NCI-H1417 treated with DMSO at 0.1 percent for 48 hours (cell line): ENCODE measurements around the gene METTL5.
"Not testable (repeated sequence)": the region's sequence is repeated elsewhere in the genome, so short reads cannot be mapped to it uniquely, and the experiment has no call there.

Experiments used
- DNase-seq: peaks from one replicate; lab custom pipeline; 2025; lab: John Stamatoyannopoulos, UW

The METTL5 gene

GRCh38 chr2:169828141-169828811, 3.6 kb upstream of the METTL5 start:
- DNase-seq: no peak

- no peak for DNase-seq
These were observed 2.8 kb upstream of the METTL5 start, which contains the start of gene UBR3 for GRCh38 chr2:169827272-169828140. TSS of gene UBR3 (plus strand) at chr2:169827454. CDS start at chr2:169827508, 54 bp downstream.

- DNase-seq: no peak
These were observed 721 bp downstream of the METTL5 start for GRCh38 chr2:169823996-169824372.

GRCh38 chr2:169822785-169823392, 1.8 kb downstream of the METTL5 start:
- no peak for DNase-seq

GRCh38 chr2:169822036-169822435, 2.7 kb downstream of the METTL5 start:
- DNase-seq: no peak

GRCh38 chr2:169820101-169820500, 4.6 kb downstream of the METTL5 start:
- not testable (repeated sequence) for DNase-seq

- no peak for DNase-seq
These were observed 5.6 kb downstream of the METTL5 start for GRCh38 chr2:169819106-169819505.

GRCh38 chr2:169818241-169818640, 6.5 kb downstream of the METTL5 start:
- no peak for DNase-seq

GRCh38 chr2:169817369-169817768, 7.3 kb downstream of the METTL5 start:
- not testable (repeated sequence) for DNase-seq

- DNase-seq: not testable (repeated sequence)
These were observed 7.7 kb downstream of the METTL5 start for GRCh38 chr2:169816961-169817360.

- no peak for DNase-seq
These were observed 8.9 kb downstream of the METTL5 start for GRCh38 chr2:169815849-169816248.

GRCh38 chr2:169808221-169808620, 16.5 kb downstream of the METTL5 start:
- no peak for DNase-seq

- DNase-seq: no peak
These were observed 18.1 kb downstream of the METTL5 start for GRCh38 chr2:169806586-169806985.

- no peak for DNase-seq
These were observed 21.2 kb downstream of the METTL5 start for GRCh38 chr2:169803480-169803879.

- no peak for DNase-seq
These were observed 25.8 kb downstream of the METTL5 start, which contains the start of gene SSB for GRCh38 chr2:169798718-169799592. TSS of gene SSB (plus strand) at chr2:169798871. CDS start at chr2:169800961, 2,090 bp downstream.

- DNase-seq: no peak
These were observed 26.3 kb downstream of the METTL5 start for GRCh38 chr2:169798397-169798717.

GRCh38 chr2:169797601-169798000, 27.1 kb downstream of the METTL5 start:
- DNase-seq: no peak

GRCh38 chr2:169796441-169796840, 28.3 kb downstream of the METTL5 start:
- DNase-seq: no peak

- no peak for DNase-seq
These were observed 29.5 kb downstream of the METTL5 start for GRCh38 chr2:169795181-169795580.

- no peak for DNase-seq
These were observed 34.1 kb downstream of the METTL5 start for GRCh38 chr2:169790581-169790980.

- no peak for DNase-seq
These were observed 42.2 kb downstream of the METTL5 start for GRCh38 chr2:169782513-169782912.
